Fibroblast of skin of right quadriceps (primary cell): ENCODE measurements around the gene CALD1.

Source experiments
- DNase-seq: peaks from one replicate; pipeline ENCODE4 v3.0.0-alpha.2; 2013

The CALD1 gene

DNA sequence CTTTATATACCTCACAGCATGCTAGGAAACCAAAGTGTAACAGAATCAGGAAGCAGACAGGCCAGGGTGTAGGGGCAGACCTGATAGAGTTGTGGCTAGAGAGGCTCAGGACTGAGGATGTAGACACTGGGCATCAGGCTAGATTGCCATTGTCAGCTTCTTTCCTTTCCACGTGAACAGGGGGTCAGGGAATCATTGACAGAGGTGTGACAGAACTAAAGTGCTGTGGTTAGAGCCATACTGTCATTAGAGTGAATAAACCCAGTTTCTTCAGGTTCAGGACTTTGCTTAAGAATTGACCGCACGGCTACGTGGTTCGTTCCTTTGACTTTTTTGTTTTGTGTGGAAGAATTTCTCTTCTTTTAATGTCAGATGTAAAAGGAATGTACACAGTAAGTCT lies 90.7 kb downstream of the CALD1 start:
- DNase-seq = no peak

GRCh38 chr7:134870781-134871180 lies 91.3 kb downstream of the CALD1 start:
- DNase-seq = no peak

DNA sequence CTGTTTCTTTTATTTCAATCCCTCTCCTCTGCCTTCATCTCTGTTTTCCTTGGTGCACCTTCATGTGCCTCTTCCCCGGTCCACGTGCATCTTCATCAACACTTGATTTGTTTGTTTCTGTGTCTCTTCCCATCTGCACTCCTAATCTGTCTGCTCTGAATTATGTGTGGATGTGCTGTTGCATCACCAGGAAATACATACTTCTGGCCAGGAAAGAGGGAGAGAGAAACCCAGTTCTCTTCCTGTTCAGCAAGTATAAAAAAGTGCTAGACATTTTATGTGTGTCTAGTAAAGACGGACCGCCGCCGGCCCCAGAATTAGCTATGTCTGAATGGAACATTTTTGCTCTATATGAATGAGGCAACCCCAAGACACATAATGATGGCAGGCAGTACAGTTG lies 93.8 kb downstream of the CALD1 start:
- DNase-seq = peak; percentile 63

DNA sequence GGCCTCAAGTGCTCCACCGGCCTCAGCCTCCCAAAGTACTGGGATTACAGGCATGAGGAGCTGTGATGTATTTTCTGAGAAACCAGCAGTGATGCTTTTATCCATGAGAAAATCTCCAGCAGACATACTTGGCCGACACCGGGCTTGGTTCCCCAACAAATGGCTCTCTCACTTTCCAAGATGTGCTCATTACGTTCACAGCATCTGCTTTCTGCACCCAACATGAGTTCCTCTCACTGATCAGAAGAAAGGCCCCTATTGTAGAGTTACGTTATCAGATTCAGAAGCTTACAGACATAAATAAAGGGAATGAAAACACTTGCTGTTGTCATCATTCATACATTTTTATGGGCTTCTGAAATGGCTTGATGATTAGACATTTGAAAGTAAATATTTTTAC lies 95.0 kb downstream of the CALD1 start:
- DNase-seq = no peak

GRCh38 chr7:134875867-134876266 lies 96.4 kb downstream of the CALD1 start:
- DNase-seq = peak; percentile 77

DNA sequence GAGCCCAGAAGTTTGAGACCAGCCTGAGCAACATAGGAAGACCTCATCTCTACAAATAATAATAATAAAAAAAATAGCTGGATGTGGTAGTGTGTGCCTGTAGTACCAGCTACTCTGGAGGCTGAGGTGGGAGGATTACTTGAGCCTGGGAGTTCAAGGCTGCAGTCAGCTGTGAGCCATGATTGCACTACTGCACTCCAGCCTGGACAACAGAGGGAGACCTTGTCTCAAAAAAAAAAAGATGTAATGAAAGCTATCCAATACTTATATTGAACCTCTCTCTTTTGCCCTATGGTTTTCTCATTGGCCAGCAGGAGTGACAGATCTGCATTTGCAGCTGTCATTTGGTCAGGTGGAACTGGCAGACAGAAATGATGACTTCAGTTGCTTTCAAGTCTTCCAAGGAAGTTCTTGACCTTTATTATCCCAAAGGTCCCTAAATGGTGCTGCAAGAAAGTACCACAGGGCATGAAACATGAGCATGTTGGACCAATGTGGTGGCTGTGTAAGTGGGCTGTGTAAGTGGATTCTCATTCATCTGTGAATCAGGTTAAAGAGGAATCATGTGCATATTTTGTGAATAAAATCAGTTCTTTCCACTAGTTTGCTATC lies 99.4 kb downstream of the CALD1 start:
- DNase-seq = no peak

GRCh38 chr7:134879815-134880475 lies 100.5 kb downstream of the CALD1 start:
- no peak for DNase-seq

GRCh38 chr7:134882481-134882880 lies 103.0 kb downstream of the CALD1 start:
- DNase-seq = no peak

GRCh38 chr7:134885967-134886352 lies 106.5 kb downstream of the CALD1 start:
- DNase-seq = peak; percentile 84

- peak; percentile 73 for DNase-seq
Measured at GRCh38 chr7:134886353-134887057, 107.1 kb downstream of the CALD1 start.

DNA sequence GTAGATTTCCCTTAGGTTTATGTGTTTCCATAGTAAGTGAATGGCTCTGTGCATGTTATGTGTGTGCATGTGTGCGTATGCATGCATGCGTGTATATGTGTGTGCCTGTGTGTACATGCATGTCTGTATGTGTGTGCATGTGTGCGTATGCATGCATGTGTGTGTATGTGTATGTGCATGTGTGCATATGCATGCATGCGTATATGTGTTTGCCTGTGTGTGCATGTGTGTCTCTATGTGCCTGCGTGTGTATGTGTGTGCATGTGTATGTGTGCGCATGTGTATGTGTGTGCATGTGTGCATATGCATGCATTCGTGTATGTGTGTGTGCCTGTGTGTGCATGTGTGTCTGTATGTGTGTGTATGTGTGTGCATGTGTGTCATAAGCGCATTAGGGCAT lies 108.1 kb downstream of the CALD1 start:
- DNase-seq = no peak

DNA sequence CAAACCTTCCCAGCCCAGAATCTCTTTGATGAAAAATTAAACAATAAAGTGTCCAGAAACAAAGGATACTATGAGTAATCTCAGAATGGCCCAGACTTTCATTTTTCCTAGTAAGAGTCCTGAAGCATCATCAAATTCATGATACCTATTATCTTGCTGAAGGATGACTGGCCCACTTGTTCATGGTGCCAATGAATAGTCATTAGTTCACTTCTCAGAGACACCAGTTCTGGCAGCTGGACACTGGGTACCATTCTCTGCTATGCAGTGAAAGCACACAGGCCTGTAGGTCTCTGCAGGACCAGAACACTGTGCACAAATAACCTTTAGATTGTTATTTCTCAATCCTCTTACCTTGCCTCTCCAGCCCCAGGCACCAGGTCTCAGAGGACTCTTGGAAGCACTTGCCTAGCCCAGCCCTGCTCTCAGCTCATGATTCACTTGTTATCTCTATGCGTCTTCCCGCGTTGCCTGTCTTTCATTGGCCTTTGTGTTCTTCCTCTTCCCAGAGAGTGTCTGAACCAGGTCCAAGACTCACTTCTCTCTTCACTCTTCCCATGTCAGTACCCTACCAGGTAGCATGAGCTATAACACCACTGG lies 108.8 kb downstream of the CALD1 start:
- no peak for DNase-seq

DNA sequence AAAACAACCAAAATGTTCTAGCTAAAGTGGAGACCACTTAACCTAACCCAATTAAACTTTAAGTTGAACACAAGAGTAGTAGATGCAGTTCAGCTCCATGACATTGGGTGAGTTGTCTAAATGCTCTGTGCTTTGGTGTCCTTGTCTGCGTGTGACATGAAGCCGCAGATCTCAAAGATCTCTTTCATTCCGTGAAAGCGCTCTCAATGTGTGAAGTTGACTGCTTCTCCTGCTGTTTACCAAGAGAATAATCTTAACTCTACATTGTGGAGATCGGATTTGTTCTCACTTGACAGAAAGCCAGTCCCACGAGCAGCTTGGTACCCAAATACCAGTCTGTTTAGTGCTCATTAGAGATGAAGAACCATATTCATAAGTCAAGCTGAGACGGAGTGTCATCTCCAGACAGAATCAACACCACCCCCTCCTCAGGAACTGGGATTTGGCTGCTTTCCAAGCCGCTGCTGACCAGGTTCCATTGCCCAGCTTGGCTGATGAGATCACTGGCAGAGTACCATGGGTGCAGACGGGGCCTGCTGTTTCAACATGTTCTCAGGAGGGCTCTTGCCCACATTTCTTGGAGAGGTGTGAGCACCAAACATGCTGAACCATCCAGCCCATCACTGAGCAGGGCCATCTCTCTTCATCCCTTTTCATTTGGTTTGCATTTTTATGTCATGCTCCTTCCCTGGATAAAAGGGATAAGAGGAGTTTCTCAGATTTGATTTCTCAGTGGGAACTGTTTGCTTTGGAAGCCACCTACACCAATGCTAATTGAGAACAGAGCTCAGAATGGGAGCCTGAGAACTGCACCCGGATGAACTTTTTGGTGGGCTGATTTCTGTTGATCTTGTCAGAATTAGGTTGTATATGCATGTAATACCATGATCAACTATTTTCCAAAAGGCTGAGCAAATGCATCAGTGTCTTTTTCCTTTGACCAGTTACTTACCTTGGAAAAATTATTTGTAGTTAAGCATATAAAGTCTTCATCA lies 111.1 kb downstream of the CALD1 start:
- DNase-seq = peak; percentile 69

GRCh38 chr7:134891262-134891695 lies 111.8 kb downstream of the CALD1 start:
- peak; percentile 90 for DNase-seq

DNA sequence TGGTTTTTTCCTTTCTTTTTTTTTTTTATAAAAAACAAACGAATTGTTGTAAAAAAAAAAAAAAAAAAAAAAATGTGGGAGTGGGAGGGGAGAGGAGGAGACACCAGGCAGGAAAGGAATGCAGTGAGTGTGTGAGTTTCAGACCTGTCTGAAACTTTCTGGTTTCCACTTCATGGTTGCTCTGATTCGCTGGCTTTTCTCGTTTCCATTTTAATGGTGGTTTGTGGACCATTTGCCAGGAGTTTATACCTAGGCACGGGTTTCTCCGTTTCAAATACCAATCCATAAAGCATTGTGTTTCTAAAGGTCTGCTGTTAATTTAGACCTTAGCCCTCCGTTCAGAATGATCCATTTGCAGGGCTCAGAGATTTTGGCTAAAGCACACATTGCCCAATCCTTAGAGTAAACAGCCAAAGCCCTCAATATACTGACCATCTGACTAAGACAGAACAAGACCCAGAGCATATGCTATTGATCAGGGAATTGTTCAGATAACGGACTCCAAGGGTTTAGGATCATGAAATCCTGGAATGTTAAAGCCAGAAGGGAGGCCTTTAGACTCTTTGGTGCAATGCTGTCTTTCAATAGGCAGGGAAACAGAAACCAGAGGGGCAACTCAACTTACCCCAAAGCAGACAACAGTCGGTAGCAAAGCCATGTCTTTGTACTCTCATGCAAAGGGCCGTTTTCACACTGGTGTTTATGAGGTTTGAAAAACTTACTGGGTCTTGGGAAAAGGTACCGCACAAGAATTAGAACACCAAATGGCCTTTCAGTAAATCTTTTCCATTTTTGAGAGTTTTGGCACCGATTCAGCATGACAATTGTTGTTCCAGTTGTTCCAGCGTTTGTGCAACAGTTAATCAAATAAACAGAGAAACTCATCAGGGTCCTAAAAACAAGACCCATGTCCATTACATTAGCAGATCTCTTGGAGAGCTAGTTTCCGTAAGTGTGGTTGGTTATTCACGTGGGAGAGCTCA lies 112.6 kb downstream of the CALD1 start:
- peak; percentile 66 for DNase-seq

GRCh38 chr7:134892963-134893362 lies 113.5 kb downstream of the CALD1 start:
- no peak for DNase-seq

- no peak for DNase-seq
Measured at GRCh38 chr7:134893920-134894319, 114.5 kb downstream of the CALD1 start.

GRCh38 chr7:134894928-134895327 lies 115.5 kb downstream of the CALD1 start:
- no peak for DNase-seq

GRCh38 chr7:134896073-134896472 lies 116.6 kb downstream of the CALD1 start:
- DNase-seq = no peak

DNA sequence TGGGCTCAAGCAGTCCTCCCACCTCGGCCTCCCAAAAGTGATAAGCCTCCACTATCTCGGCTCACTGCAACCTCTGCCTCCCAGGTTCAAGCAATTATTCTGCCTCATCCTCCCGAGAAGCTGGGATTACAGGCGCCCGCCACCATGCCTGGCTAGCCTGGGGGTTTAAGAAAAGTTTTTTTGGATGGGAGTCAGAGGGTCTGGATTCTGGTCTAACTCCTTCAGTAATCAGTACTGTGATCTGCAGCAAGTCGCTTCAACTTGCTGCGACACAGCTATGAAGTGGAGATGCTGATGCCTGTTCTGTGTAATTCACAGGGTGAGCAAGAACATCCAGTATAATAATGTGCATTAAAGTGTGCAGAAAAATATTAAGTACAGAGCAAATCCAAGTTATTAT lies 118.5 kb downstream of the CALD1 start:
- DNase-seq = no peak

GRCh38 chr7:134899729-134900128 lies 120.3 kb downstream of the CALD1 start:
- DNase-seq = peak; percentile 44
